ENCODE measurements around the gene PRDM5. TPM values are rescaled to one million over a fixed set of nuclear protein-coding genes. Genes with fewer than 3 reads are reported as not detected.

The PRDM5 gene
- total RNA-seq (2014; rRNA removed; shearing (Covaris generic)): 2.1 and 3.2 TPM in 2 replicates

GRCh38 chr4:120922381-120923206 lies at the start of gene PRDM5:
PRDM5 (minus strand) TSS chr4:120922726; CDS start chr4:120922608, 118 bp downstream.

Small RNA genes lying within 50 kb of the gene (small RNA-seq; reads per million reads assigned to genes)
- not detected for gene RNU6-550P

Other genes starting within 250 kb of the PRDM5 start
- 0.29 and 0.41 TPM in 2 replicates for gene NDNF, start 149.8 kb upstream of the PRDM5 start, total RNA-seq (2014; rRNA removed; shearing (Covaris generic))
- not detected in 2 replicates for gene TNIP3, start 241.6 kb upstream of the PRDM5 start, total RNA-seq (2014; rRNA removed; shearing (Covaris generic))